Measurements from ENCODE around the gene MGAM2.
"Not testable (repeated sequence)": the region's sequence is repeated elsewhere in the genome, so short reads cannot be mapped to it uniquely, and the experiment has no call there.

MGAM2 gene

DNA sequence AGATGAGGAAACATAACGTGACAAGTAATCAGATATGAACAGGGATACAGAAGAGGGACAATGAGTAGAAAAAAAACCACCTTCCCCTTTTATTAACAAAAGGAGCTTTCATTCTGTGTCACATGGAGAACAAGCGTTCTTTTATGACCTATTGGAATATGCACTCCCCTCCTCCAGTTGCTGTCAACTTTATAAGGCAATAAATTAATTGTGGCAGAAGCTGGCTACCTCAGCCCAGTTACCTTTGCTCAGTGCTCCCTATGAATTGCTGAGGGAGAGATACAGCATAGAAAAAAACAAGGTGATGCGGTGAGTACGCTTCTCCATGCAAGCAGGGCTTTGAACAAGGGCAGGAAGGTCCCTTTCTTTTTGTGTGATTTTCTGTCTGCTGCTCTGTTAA lies at the start of gene MGAM2:
MGAM2 (plus strand) TSS at position 220 of the 400 bp plus-strand sequence. CDS start 5,156 bp downstream, outside the sequence.
- DNase-seq = no peak

DNA sequence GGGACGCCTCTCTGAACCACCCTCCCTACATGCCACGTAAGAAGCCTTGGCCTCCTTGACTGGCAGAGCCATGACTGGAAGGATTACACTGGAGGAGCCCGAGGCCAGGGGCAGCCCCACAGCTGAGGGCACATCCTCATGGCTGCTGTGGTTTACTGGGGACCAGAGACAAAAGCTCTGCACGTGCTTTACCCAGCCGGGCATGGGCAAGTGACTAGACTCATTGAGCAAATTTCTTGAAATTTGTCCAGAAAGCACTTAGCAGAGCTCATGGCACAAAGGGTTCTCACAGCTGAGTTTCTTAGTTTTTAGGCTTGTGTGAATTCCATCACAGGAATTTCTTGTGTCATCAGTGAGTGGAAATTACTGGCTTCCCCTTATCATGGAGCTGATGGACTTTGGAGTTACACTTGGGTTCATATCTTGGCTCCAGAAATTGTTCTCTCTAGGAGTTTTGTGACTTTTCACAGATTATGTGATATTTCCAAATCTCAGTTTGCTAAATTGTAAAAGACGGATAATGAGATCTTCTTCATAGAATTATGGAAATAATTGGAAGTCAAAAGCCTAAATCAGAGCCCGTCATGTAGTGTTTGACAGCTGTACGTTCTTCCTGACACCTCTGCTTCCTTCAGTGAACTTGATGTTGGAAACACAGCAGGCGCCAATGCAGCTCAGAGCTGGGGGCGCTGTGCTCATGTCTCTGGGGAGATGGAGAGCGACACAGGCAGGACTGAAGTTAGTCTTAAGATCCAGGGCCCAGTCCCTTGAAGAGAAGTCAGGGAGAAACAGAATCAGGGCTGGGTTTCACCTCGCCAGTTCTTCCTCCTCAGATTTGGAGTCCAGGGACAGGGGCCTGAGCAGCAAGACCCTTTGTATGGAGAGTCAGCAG lies 47.7 kb upstream of the MGAM2 start:
- no peak for DNase-seq

GRCh38 chr7:142066536-142066935 lies 45.0 kb upstream of the MGAM2 start:
- no peak for DNase-seq

GRCh38 chr7:142077762-142078161 lies 33.8 kb upstream of the MGAM2 start:
- DNase-seq = no peak

DNA sequence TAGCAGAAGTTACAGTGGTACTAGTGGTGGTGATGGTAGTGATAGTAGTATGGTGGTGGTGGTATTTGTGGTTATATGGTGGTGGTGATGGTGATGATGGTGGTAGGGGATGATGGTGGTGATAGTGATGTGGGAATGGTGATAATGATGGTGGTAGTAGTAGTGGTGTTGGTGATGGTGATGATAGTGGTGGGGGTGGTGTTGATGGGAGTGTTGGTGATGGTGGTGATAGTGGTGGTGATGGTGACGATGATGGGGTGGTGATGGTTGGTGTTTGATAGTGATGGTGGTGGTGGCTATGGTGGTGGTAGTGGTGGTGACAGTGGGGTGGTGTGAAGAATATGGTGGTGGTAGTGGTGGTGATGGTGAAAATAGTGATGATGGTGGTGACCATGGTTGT lies 27.9 kb upstream of the MGAM2 start:
- no peak for DNase-seq

DNA sequence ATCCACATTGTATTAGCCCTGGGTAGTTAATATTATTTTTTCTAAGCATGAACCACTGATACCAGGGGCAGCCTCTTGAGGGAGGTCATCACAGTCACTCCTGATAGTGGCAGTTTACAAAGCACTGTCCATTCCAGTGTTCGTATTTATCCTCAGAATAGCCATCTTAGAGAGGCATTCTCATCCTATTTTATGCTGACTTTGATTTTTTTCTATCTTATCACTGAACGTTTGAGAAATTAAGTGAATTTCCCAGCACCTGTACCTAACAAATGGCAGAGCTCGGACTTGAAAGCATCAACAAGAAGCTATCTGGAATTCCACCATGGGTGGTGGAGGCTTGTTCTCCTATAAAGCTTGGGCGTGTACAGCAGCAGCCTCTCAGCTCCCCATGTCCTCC lies 26.1 kb upstream of the MGAM2 start:
- DNase-seq = no peak

DNA sequence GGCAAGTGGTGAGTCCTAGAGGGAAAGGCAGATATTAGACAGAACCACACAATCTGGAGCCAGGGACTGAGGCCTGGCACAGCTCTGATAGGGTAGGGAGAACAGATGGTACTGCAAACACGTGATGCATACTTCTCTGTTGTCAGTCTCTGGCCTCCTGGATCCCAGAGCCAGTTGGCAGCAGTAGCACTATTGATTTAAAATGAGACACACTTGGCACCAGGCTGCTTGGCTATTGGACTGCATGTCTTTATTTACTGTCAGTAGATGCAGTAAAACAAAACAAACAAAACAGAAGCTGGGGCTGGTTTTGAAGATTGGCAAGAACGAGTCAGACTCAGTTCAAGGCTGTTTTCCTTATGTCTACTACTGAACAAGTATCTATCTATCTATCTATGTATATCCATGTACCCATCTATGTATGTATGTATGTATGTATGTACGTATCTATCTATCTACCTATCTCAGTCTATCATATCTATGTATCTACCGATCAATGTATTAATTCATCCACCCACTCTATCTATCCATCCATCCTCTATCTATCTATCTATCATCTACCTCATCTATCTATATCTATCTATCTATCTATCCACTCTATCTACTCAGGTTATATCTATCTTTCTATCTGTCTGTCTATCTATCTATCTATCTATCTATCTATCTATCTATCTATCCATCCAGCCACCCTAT lies 23.4 kb upstream of the MGAM2 start:
- no peak for DNase-seq

DNA sequence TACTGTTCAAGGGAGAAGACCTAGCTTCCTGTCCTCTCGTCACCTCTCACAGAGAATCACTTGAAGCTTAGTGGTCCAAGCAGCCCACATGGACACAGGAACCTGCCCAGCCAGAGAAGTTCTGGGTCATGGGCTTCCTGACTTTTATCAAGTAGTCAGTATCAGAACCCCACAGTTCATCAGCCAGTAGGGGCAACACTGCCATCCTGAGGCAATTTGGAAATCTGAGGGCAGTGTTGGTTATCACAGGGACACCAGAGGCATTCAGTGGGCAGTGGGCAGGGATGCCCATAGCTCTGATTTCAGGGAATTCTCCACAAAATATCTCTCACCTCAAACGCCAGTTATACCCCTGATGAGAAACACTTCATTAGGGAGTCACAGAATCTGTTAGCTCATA lies 22.5 kb upstream of the MGAM2 start:
- DNase-seq = no peak

- no peak for DNase-seq
Observed at GRCh38 chr7:142091961-142092360, 19.6 kb upstream of the MGAM2 start.

DNA sequence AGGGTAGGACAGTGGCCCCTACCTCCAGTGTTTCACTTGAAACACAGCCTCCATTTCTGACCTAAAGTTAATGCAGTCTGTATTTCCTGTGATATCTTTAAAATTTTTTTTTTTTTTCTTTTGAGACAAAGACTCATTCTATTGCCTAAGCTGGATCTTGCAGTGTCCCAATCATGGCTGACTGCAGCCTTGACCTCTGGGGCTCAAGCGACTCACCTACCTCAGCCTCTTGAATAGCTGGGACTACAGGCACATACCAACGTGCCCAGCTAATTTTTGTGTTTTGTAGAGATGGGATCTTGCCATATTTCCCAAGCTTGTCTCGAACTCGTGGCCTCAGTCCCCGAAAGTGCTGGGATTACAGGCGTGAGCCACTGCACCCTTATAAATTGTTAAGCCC lies 16.7 kb upstream of the MGAM2 start:
- no peak for DNase-seq

GRCh38 chr7:142097571-142097970 lies 13.9 kb upstream of the MGAM2 start:
- no peak for DNase-seq

DNA sequence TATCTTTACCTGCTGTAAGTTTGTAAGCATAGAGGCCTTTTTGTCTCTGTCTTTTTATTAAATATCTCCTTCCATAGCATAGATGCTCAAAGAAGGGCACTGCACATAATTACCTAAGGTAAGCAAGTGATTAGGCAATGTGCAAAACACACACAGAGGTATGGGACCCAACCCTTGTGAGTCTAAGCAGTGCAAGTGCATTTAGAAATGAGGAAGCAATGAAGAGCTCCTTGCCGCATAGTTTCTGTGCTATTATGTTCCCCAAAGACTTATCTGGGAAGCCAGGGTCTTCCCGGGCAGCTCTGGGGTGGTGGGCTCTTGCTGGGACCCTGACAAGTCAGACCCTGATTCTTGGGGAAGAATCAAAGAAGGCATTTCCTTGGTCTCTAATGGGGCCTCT lies 13.5 kb upstream of the MGAM2 start:
- DNase-seq = no peak

GRCh38 chr7:142099347-142099746 lies 12.2 kb upstream of the MGAM2 start:
- DNase-seq = not testable (repeated sequence)

DNA sequence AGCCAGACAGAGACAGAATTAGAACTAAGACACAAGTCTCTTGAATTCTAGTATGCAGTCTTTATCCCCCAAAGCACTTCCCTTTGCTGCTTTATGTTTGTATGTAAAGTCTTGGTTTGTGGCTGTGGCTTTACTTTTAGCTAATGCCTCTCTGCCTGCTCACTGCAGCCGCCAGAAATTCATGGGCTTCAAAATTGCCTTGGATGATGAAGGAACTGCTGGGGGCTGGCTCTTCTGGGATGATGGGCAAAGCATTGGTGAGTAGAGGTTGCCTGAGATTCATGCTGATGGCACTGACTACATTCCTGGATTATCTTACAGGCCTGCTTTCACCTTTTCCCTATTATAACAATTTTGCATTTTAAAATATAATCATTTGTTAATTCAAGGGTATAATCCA lies 10.9 kb upstream of the MGAM2 start:
- DNase-seq = no peak

DNA sequence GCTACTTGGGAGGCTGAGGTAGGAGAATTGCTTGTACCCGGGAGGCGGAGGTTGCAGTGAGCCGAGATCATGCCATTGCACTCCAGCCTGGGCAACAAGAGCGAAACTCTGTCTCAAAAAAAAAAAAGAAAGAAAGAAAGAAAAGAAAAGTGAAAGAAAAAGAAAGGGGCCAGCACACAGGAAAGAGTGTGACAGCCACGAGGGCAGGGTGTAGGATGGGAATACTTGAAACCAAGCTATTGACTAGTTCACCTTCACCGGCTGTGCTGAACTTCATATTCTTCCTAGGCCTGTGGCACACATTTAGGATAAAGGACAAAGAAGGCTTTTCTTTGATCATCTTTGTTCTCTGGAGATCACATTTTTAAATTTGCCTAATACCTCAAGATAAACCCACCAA lies 9.7 kb upstream of the MGAM2 start:
- DNase-seq = not testable (repeated sequence)

GRCh38 chr7:142104550-142105527 lies 6.7 kb upstream of the MGAM2 start:
- DNase-seq = no peak

DNA sequence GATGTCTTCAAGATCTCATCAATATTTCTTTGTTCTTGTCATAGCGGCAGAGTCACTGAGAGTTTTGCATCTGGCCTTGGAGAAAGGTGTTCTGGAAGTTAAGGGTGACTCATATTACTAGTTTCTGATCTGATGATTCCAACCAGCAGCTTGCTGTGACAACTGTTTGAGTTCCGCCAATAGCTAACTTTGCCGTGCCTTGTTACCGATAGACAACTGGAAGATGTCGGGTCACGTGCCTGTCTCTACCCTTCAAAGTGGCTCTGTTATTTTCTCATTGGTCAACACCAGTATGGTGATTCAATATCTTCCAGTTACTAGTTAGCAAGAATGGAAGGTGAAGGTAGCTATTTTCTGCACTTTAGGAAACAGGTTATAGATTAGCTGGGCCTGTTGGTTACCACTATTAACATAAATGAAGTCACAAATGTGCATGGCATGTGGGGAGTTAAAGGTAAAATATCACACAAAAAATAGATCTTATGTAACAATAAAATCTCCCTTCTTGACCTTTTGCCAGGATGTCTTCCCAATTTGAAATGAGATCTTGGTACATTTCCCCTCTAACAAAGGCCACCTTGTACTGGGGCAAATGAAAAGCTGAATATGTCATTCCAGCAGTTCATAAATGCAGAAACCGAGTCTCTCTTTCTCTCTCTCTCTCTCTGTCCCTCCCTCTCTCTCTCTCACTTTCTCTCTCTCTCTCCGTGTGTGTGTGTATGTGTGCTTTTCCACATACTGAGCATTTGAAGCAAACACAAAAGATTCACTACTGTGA lies 2.6 kb upstream of the MGAM2 start:
- DNase-seq = no peak

DNA sequence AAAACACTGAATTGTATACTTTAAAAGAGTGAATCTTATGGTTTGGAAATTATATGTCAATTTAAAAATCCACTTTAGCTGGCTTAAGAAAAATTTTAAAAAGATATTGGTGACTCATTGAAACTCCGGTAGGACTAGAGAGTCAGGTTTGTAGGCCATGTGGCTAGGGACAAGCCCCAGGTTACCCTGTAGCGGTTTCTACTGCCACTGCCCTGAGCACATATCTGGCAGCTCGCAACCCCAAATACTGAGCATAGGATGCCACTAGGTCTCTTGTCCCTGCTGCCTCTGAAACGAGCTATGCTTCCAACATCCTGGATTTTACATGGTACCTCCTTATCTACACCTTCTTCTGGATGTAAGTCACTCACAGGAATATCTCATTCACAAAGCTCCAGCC lies 1.4 kb upstream of the MGAM2 start:
- DNase-seq = no peak

- DNase-seq = no peak
Observed at GRCh38 chr7:142110638-142111037, 880 bp upstream of the MGAM2 start.

GRCh38 chr7:142112086-142112485 lies 568 bp downstream of the MGAM2 start:
- DNase-seq = no peak

GRCh38 chr7:142114207-142114606 lies 2.7 kb downstream of the MGAM2 start:
- no peak for DNase-seq

- DNase-seq = no peak
Observed at GRCh38 chr7:142120524-142120923, 9.0 kb downstream of the MGAM2 start.
